Endothelial cell (in vitro differentiated cells): Measurements from ENCODE around the gene SC5D. TPM values are rescaled to one million over a fixed set of nuclear protein-coding genes. Genes with fewer than 3 reads are reported as not detected.

Experiments
- DNase-seq: peaks from one replicate; pipeline ENCODE4 v3.0.0; 2021; ENCODE audit warnings: low spot score
- H3K27ac Mint-ChIP-seq: one replicate; pipeline ENCODE4 v1.8.0; 2021; ENCODE audit warnings: mixed read lengths, inconsistent platforms; ENCODE audit not compliant: unreplicated experiment
- H3K27me3 Mint-ChIP-seq: one replicate; pipeline ENCODE4 v1.8.0; 2021; ENCODE audit warnings: mild to moderate bottlenecking, moderate library complexity, mixed read lengths, inconsistent platforms; ENCODE audit not compliant: unreplicated experiment
- H3K36me3 Mint-ChIP-seq: one replicate; pipeline ENCODE4 v1.8.0; 2021; ENCODE audit warnings: mild to moderate bottlenecking, low read depth, mixed read lengths, inconsistent platforms; ENCODE audit not compliant: unreplicated experiment
- H3K4me1 Mint-ChIP-seq: one replicate; pipeline ENCODE4 v1.8.0; 2021; ENCODE audit warnings: mild to moderate bottlenecking, mixed read lengths, inconsistent platforms; ENCODE audit not compliant: unreplicated experiment
- H3K4me3 Mint-ChIP-seq: one replicate; pipeline ENCODE4 v1.8.0; 2021; ENCODE audit warnings: mild to moderate bottlenecking, mixed read lengths, inconsistent platforms; ENCODE audit not compliant: unreplicated experiment
- H3K9me3 Mint-ChIP-seq: one replicate; pipeline ENCODE4 v1.8.0; 2021; ENCODE audit warnings: mixed read lengths, inconsistent platforms; ENCODE audit not compliant: unreplicated experiment
- CTCF ChIP-seq: fragments of 200-600 bp; sonication (generic); IDR thresholded peaks from one replicate; pipeline ENCODE4 v1.5.0; 2021; ENCODE audit warnings: antibody characterized with exemption; ENCODE audit not compliant: unreplicated experiment
- total RNA-seq: library from RNA; stranded (reverse); fragmentation: NEBNext Ultra II Directional; extraction: Animal tissue kit (Norgen Biotek cat#: 25700); gene quantifications from one replicate; pipeline ENCODE4 v1.2.1, GENCODE V29; 2021; ENCODE audit not compliant: unreplicated experiment

Gene SC5D
- total RNA-seq, 1 donor from 2014 or later, result 88.8 TPM

- H3K4me3 Mint-ChIP-seq, result no peak overlapping the region
- H3K9me3 Mint-ChIP-seq, result no peaks in the 10 kb centered on the region
- H3K27me3 Mint-ChIP-seq, result no peaks in the 10 kb centered on the region
- DNase-seq, result no peak
- H3K36me3 Mint-ChIP-seq, result no peaks in the 10 kb centered on the region
- H3K4me1 Mint-ChIP-seq, result no peaks in the 10 kb centered on the region
- H3K27ac Mint-ChIP-seq, result no peak overlapping the region
- no peak for TF ChIP-seq CTCF
Observed at GRCh38 chr11:121347094-121347493, 54.5 kb downstream of the SC5D start.

GRCh38 chr11:121347813-121348212 lies 55.2 kb downstream of the SC5D start:
- H3K4me3 Mint-ChIP-seq, result no peak overlapping the region
- no peaks in the 10 kb centered on the region for H3K36me3 Mint-ChIP-seq
- H3K27me3 Mint-ChIP-seq, result no peaks in the 10 kb centered on the region
- no peak for DNase-seq
- no peaks in the 10 kb centered on the region for H3K9me3 Mint-ChIP-seq
- H3K4me1 Mint-ChIP-seq, result no peaks in the 10 kb centered on the region
- TF ChIP-seq CTCF, result no peak
- no peak overlapping the region for H3K27ac Mint-ChIP-seq

- no peak for TF ChIP-seq CTCF
- Mint-ChIP-seq H3K27ac (no peak overlapping the region), H3K27me3 (no peaks in the 10 kb centered on the region), H3K9me3 (no peaks in the 10 kb centered on the region), H3K4me3 (no peak overlapping the region), H3K4me1 (no peaks in the 10 kb centered on the region), H3K36me3 (no peaks in the 10 kb centered on the region)
- DNase-seq, result no peak
Observed at GRCh38 chr11:121348220-121348875, 55.8 kb downstream of the SC5D start.

GRCh38 chr11:121349790-121350189 lies 57.2 kb downstream of the SC5D start:
- Mint-ChIP-seq H3K4me1 (peaks cover 4% of the 10 kb centered on the region), H3K9me3 (no peaks in the 10 kb centered on the region), H3K27me3 (no peaks in the 10 kb centered on the region), H3K27ac (no peak overlapping the region), H3K36me3 (no peaks in the 10 kb centered on the region), H3K4me3 (no peak overlapping the region)
- no peak for DNase-seq
- no peak for TF ChIP-seq CTCF

GRCh38 chr11:121350314-121351082 lies 57.9 kb downstream of the SC5D start:
- Mint-ChIP-seq H3K36me3 (no peaks in the 10 kb centered on the region), H3K27me3 (no peaks in the 10 kb centered on the region), H3K9me3 (no peaks in the 10 kb centered on the region), H3K4me1 (peaks cover 4% of the 10 kb centered on the region), H3K4me3 (no peak overlapping the region), H3K27ac (no peak overlapping the region)
- no peak for DNase-seq
- TF ChIP-seq CTCF, result no peak
